OCI-LY3 (cell line): ENCODE results near the gene CST9L.
"Not testable (repeated sequence)": the region's sequence is repeated elsewhere in the genome, so short reads cannot be mapped to it uniquely, and the experiment has no call there.

Experiments used
- H2AFZ ChIP-seq: fragments of 200-600, 300-600 bp; shearing (Covaris generic); 2 replicates; pipeline ENCODE4 v1.6.0; 2014; ENCODE audit warnings: antibody characterized with exemption, low read depth, low read length
- H3K27ac ChIP-seq: fragments of 200-600, 300-600 bp; sonication (generic); 2 replicates; pipeline ENCODE4 v1.5.1; 2014; ENCODE audit warnings: mild to moderate bottlenecking, low read length, moderate library complexity, mixed read lengths
- H3K27me3 ChIP-seq: fragments of 200-600, 300-600 bp; sonication (generic); 2 replicates; pipeline ENCODE4 v1.6.1; 2014; ENCODE audit warnings: low read depth, low read length, mixed read lengths
- H3K36me3 ChIP-seq: fragments of 200-600, 300-600 bp; sonication (generic); replicated peaks from 2 replicates; pipeline ENCODE3; 2014; ENCODE audit warnings: low read depth, low read length, mixed read lengths
- H3K4me1 ChIP-seq: fragments of 300-600, 200-600 bp; sonication (generic); 2 replicates; pipeline ENCODE4 v1.6.1; 2014; ENCODE audit warnings: low read length, mixed read lengths
- H3K4me2 ChIP-seq: fragments of 200-600, 300-600 bp; sonication (generic); 2 replicates; pipeline ENCODE4 v1.6.1; 2014; ENCODE audit warnings: low read length, mixed read lengths
- H3K4me3 ChIP-seq: fragments of 300-600, 200-600 bp; sonication (generic); 2 replicates; pipeline ENCODE4 v1.5.1; 2014; ENCODE audit warnings: antibody characterized with exemption, mild to moderate bottlenecking, low read length, moderate library complexity
- H3K79me2 ChIP-seq: fragments of 300-600, 200-600 bp; shearing (Covaris generic); 2 replicates; pipeline ENCODE4 v1.6.1; 2014; ENCODE audit warnings: mild to moderate bottlenecking, low read length, mixed read lengths
- H3K9ac ChIP-seq: fragments of 300-600, 200-600 bp; shearing (Covaris generic); 2 replicates; pipeline ENCODE4 v1.6.0; 2014; ENCODE audit warnings: mild to moderate bottlenecking, low read length, moderate library complexity
- H3K9me3 ChIP-seq: fragments of 200-600, 300-600 bp; shearing (Covaris generic); 2 replicates; pipeline ENCODE4 v1.6.1; 2014; ENCODE audit warnings: low read length, mixed read lengths; ENCODE audit not compliant: insufficient read depth
- H4K20me1 ChIP-seq: fragments of 200-600, 300-600 bp; sonication (generic); 2 replicates; pipeline ENCODE4 v1.6.1; 2016; ENCODE audit warnings: low read length, mixed read lengths; ENCODE audit not compliant: insufficient read depth
- EZH2phosphoT487 ChIP-seq: fragments of 200-600 bp; shearing (Covaris generic); IDR thresholded peaks from 2 replicates; pipeline ENCODE4 v1.6.1; 2018; ENCODE audit warnings: antibody characterized with exemption, mixed run types, low read depth
- TF ChIP-seq, protein P1 (sequence below): fragments of 200-600, 300-600 bp; sonication (generic); IDR thresholded peaks from 2 replicates; pipeline ENCODE4 v1.5.1; 2014; ENCODE audit warnings: antibody characterized with exemption, low read length, low read depth

The CST9L gene

GRCh38 chr20:23582293-23582692 lies 14.0 kb upstream of the CST9L start:
- Histone ChIP-seq H3K4me1 (peaks cover 6% of the 10 kb centered on the region), H3K4me3 (no peak overlapping the region), H2AFZ (no peak overlapping the region), H3K27ac (no peak overlapping the region), H3K9me3 (no peaks in the 10 kb centered on the region; the same call in 1 of the 2 replicates), H3K79me2 (no peaks in the 10 kb centered on the region), H3K9ac (no peak overlapping the region), H4K20me1 (no peaks in the 10 kb centered on the region; the same call in 1 of the 2 replicates), H3K36me3 (no peaks in the 10 kb centered on the region), H3K4me2 (no peak overlapping the region), H3K27me3 (peaks cover 7% of the 10 kb centered on the region)
- TF ChIP-seq, protein P1, sequence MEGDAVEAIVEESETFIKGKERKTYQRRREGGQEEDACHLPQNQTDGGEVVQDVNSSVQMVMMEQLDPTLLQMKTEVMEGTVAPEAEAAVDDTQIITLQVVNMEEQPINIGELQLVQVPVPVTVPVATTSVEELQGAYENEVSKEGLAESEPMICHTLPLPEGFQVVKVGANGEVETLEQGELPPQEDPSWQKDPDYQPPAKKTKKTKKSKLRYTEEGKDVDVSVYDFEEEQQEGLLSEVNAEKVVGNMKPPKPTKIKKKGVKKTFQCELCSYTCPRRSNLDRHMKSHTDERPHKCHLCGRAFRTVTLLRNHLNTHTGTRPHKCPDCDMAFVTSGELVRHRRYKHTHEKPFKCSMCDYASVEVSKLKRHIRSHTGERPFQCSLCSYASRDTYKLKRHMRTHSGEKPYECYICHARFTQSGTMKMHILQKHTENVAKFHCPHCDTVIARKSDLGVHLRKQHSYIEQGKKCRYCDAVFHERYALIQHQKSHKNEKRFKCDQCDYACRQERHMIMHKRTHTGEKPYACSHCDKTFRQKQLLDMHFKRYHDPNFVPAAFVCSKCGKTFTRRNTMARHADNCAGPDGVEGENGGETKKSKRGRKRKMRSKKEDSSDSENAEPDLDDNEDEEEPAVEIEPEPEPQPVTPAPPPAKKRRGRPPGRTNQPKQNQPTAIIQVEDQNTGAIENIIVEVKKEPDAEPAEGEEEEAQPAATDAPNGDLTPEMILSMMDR: no peak
- TF ChIP-seq EZH2phosphoT487: no peak

DNA sequence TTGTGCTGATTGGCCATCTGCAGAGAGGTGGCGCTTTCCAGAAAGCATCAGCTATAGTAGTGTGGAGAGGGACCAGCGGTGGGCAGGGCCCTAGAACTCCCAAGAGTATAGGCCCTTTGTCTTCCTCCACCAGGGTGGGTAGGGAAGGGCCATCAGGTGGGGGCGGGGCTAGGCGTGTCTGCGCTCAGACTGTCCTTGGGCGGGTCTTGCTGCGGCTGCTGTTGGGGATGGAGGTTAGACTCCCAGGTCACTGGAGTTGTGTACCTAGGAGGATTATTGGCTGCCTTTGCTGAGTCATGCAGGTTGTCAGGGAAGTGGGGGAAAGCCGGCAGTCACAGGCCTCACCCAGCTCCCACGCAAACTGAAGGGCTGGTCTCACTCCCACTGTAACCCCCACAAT lies 13.5 kb upstream of the CST9L start:
- not testable (repeated sequence) for H2AFZ ChIP-seq, H3K27me3 ChIP-seq, H3K9ac ChIP-seq, H3K36me3 ChIP-seq, H3K9me3 ChIP-seq, H3K4me3 ChIP-seq, H3K79me2 ChIP-seq, H4K20me1 ChIP-seq, H3K4me1 ChIP-seq, H3K4me2 ChIP-seq, H3K27ac ChIP-seq

DNA sequence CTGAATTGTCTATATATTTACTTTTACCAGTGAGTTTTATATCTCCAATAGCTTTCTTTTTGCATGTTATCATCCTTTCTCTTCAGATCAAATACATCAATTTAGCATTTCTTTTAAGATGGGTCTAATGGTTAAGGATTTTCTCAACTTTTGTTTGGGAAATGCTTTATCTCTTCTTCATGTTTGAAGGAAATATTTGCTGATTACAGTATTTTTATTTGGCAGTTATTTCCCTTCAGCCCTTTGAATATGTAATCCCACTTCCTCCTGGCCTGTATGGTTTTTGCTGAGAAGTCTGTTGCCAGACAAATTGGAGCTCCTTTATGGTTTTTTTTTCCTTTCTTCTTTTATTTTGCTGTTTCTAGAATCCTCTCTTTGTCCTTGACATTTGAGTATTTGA lies 6.7 kb upstream of the CST9L start:
- Histone ChIP-seq H4K20me1 (no peaks in the 10 kb centered on the region), H3K79me2 (no peaks in the 10 kb centered on the region), H2AFZ (no peak overlapping the region), H3K4me1 (no peaks in the 10 kb centered on the region), H3K4me2 (no peak overlapping the region), H3K27ac (no peak overlapping the region), H3K4me3 (no peak overlapping the region), H3K36me3 (no peaks in the 10 kb centered on the region), H3K27me3 (peaks cover 4% of the 10 kb centered on the region; the same call in 1 of the 2 replicates), H3K9ac (no peak overlapping the region), H3K9me3 (no peaks in the 10 kb centered on the region; the same call in 1 of the 2 replicates)
- no peak for TF ChIP-seq EZH2phosphoT487
- TF ChIP-seq, protein P1: no peak

DNA sequence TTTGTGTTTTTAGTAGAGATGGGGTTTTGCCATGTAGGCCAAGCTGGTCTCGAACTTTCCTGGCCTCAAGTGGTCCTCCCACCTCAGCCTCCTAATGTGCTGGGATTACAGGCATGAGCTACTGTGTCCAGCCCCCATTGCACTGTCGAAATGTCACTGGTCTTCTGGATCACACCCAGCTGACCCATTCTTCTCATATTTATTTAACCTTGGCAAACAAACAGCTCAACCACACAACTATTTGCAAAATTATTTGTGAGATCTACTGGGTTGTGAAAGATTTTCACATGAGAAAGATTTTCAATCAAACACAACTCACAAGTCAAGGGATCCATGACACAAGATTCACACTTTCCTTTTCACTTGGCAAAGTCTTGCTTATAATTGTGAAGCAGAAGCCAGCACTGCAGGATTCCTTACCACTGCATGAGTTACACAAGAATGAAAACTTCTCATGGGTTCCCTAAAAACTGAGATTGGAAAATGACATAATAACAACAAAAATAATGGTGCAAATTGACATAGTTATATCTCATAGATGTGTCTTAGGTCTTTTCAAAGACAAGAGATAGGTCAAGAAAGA lies 2.0 kb upstream of the CST9L start:
- no peak for TF ChIP-seq EZH2phosphoT487
- TF ChIP-seq, protein P1: no peak
- Histone ChIP-seq H3K36me3 (no peaks in the 10 kb centered on the region), H3K9me3 (no peaks in the 10 kb centered on the region), H3K27me3 (0 out of 2 replicates have a peak, but pooled peaks cover 13% of the 10 kb centered on the region), H3K27ac (no peak overlapping the region), H3K4me3 (no peak overlapping the region), H4K20me1 (no peaks in the 10 kb centered on the region), H2AFZ (no peak overlapping the region), H3K4me1 (no peaks in the 10 kb centered on the region), H3K9ac (no peak overlapping the region), H3K79me2 (no peaks in the 10 kb centered on the region), H3K4me2 (no peak overlapping the region)
